Stomach (tissue), 9 donors: Measurements from ENCODE around the gene PGLYRP1. TPM values are rescaled to one million over a fixed set of nuclear protein-coding genes. Genes with fewer than 3 reads are reported as not detected.

Source experiments
- DNase-seq, 2 donors: peaks; one replicate each; pipeline versions ENCODE4 v3.0.0 to v3.0.0-alpha.2; 2013 to 2019
- H3K27ac ChIP-seq, 5 donors: fragments of 200-600 bp in 4 of 5; sonication (generic) in 4 of 5; one replicate each; pipeline ENCODE4 v1.5.1; 2013 to 2019; ENCODE audit warnings: mild to moderate bottlenecking in 1 of 5, moderate library complexity in 1 of 5
- H3K27me3 ChIP-seq, 3 donors: fragments of 200-600 bp; sonication (generic); one replicate each; pipeline ENCODE4 v1.5.1; 2017 to 2019; ENCODE audit warnings: mixed run types in 1 of 3
- H3K36me3 ChIP-seq, 4 donors: fragments of 200-600 bp; sonication (generic); 1 replicate in 3 of 4; 2 replicates in 1 of 4; pipeline ENCODE4 v1.5.1; 2016 to 2019
- H3K4me1 ChIP-seq, 4 donors: fragments of 200-600 bp; sonication (generic); one replicate each; pipeline ENCODE4 v1.5.1; 2016 to 2019
- H3K4me3 ChIP-seq, 4 donors: fragments of 200-600 bp; sonication (generic) in 3 of 4; one replicate each; pipeline ENCODE4 v1.5.1; 2016 to 2019; ENCODE audit warnings: mild to moderate bottlenecking in 1 of 4
- H3K9me3 ChIP-seq, 4 donors: fragments of 200-600 bp; sonication (generic); one replicate each; pipeline ENCODE4 v1.5.1; 2016 to 2019
- CTCF ChIP-seq, 7 experiments: fragments of 450-650 bp in 4 of 7; fragments of 200-600 bp in 3 of 7; sonication (generic) in 3 of 7; IDR thresholded peaks; one replicate each; pipeline ENCODE4 v1.5.1; 2016 to 2019; ENCODE audit warnings: antibody characterized with exemption in 7 of 7, control low read depth in 2 of 7, mild to moderate bottlenecking in 1 of 7
- EP300 ChIP-seq: sonication (generic); formaldehyde crosslinking; IDR thresholded peaks from one replicate; pipeline ENCODE4 v1.6.1; 2017; ENCODE audit warnings: antibody characterized with exemption
- POLR2A ChIP-seq, 4 donors: fragments of 450-650 bp; IDR thresholded peaks; one replicate each; pipeline ENCODE4 v1.6.1; 2016; ENCODE audit warnings: antibody characterized with exemption in 4 of 4, control low read depth in 2 of 4, mild to moderate bottlenecking in 1 of 4, moderate library complexity in 1 of 4
- POLR2AphosphoS5 ChIP-seq, 3 donors: sonication (generic); formaldehyde crosslinking; IDR thresholded peaks; one replicate each; pipeline ENCODE4 v1.6.1; 2016; ENCODE audit warnings: antibody characterized with exemption in 3 of 3
- WGBS, 5 donors: extraction: QIAGEN DNeasy Blood & Tissue Kit in 3 of 5; methylation state at CpG; one replicate each; pipeline versions ENCODE4 v1.1.5 to v1.1.7; 2013 to 2018; 5-methylcytosine and 5-hydroxymethylcytosine counted together
- intact Hi-C: fragments of 100-400 bp; cut with DNase I; formaldehyde crosslinking; loops from one replicate; pipeline ENCODE4 v1.15.1; 2023; ENCODE audit warnings: low total_unique reads
- polyA plus RNA-seq, 3 donors: library from polyadenylated mRNA; stranded (reverse); fragments of 200-250 nt; gene quantifications; one replicate each; pipeline ENCODE4 v1.2.3, GENCODE V29; 2013
- total RNA-seq, 5 donors: library from RNA; depleted of rRNA; stranded (reverse); fragments of >200 nt; gene quantifications; one replicate each; pipeline versions ENCODE4 v1.1.0 to v1.2.3, GENCODE V29; 2014 to 2016
- donor health status: healthy with polysubstance abuse.
- donor health status: Bipolar disorder and iron deficiency.
- donor health status: healthy.

The PGLYRP1 gene
- total and polyA plus RNA-seq, 8 donors: 0.56 to 3.5 TPM; not detected in 6

GRCh38 chr19:46006411-46006810, 16.4 kb downstream of the PGLYRP1 start:
- no peak for DNase-seq
- whole genome bisulfite sequencing, 5 donors: 94 to 96% (median 95%) methylated on average over 12 to 13 of the region's 13 CpGs
- Histone ChIP-seq H3K9me3 (no peaks in the 10 kb centered on the region), H3K4me3 (no peak overlapping the region), H3K27ac (no peak overlapping the region), H3K36me3 (peaks cover 0 to 65% (median 46%) of the 10 kb centered on the region in 4 donors), H3K27me3 (no peaks in the 10 kb centered on the region), H3K4me1 (peaks cover 0 to 7% (median 0%) of the 10 kb centered on the region in 4 donors)
- no peak for TF ChIP-seq EP300
- TF ChIP-seq POLR2AphosphoS5 (IDR thresholded peaks at IDR 0.05): no peak
- TF ChIP-seq CTCF (IDR thresholded peaks at IDR 0.05): no peak
- TF ChIP-seq POLR2A (IDR thresholded peaks at IDR 0.05): no peak
- intact Hi-C loops: loop anchor here (10.0 kb wide), 1 partner anchor 92 kb away; the partner anchor contains the start of gene NANOS2

GRCh38 chr19:46002678-46003275, 20.1 kb downstream of the PGLYRP1 start:
- H3K36me3 ChIP-seq: peaks cover 0 to 41% (median 36%) of the 10 kb centered on the region in 4 donors
- peaks cover 0 to 27% (median 0%) of the 10 kb centered on the region in 3 donors for H3K27me3 ChIP-seq
- TF ChIP-seq CTCF (IDR thresholded peaks at IDR 0.05): no peak
- TF ChIP-seq EP300: no peak
- TF ChIP-seq POLR2A (IDR thresholded peaks at IDR 0.05): no peak
- no peak for TF ChIP-seq POLR2AphosphoS5 (IDR thresholded peaks at IDR 0.05)
- no peaks in the 10 kb centered on the region for H3K9me3 ChIP-seq
- 92 to 98% (median 98%) methylated on average over 13 to 15 of the region's 15 CpGs for whole genome bisulfite sequencing, 5 donors
- peaks cover 11 to 27% (median 20%) of the 10 kb centered on the region in 4 donors for H3K4me1 ChIP-seq
- no peak for DNase-seq
- no peak overlapping the region for H3K27ac ChIP-seq
- no peak overlapping the region for H3K4me3 ChIP-seq
- intact Hi-C loops: loop anchor here (10.0 kb wide), 1 partner anchor 88 kb away; the partner anchor contains the start of gene NANOS2

- DNase-seq: peak; percentile 79 to 82
- H3K4me3 ChIP-seq: peak overlapping the region; percentile 16 to 37 (median 34)
- 3 to 5% (median 4%) methylated on average over 27 to 34 of the region's 34 CpGs for WGBS, 5 donors
- H3K9me3 ChIP-seq: no peaks in the 10 kb centered on the region
- peaks cover 0 to 22% (median 19%) of the 10 kb centered on the region in 4 donors for H3K36me3 ChIP-seq
- H3K27me3 ChIP-seq: peaks cover 0 to 27% (median 0%) of the 10 kb centered on the region in 3 donors
- no peak for TF ChIP-seq POLR2AphosphoS5 (IDR thresholded peaks at IDR 0.05)
- no peak for TF ChIP-seq POLR2A (IDR thresholded peaks at IDR 0.05)
- no peak for TF ChIP-seq CTCF (IDR thresholded peaks at IDR 0.05)
- no peak for TF ChIP-seq EP300
- H3K4me1 ChIP-seq: peaks cover 17 to 39% (median 32%) of the 10 kb centered on the region in 4 donors
- intact Hi-C loops: loop anchor here (10.0 kb wide), 1 partner anchor 86 kb away; the partner anchor contains the start of gene NANOS2
- no peak overlapping the region for H3K27ac ChIP-seq
These were observed 22.2 kb downstream of the PGLYRP1 start for GRCh38 chr19:46000491-46001246.

- TF ChIP-seq CTCF (IDR thresholded peaks at IDR 0.05): no peak
- TF ChIP-seq POLR2A (IDR thresholded peaks at IDR 0.05): no peak
- no peak for TF ChIP-seq POLR2AphosphoS5 (IDR thresholded peaks at IDR 0.05)
- TF ChIP-seq EP300: no peak
- 16 to 23% (median 17%) methylated on average over 14 of the region's 14 CpGs for WGBS, 5 donors
- no peak overlapping the region for H3K4me3 ChIP-seq
These were observed 23.2 kb downstream of the PGLYRP1 start for GRCh38 chr19:45999653-46000121.

More at GRCh38 chr19:45999653-46000121, 23.2 kb downstream of the PGLYRP1 start:
- Histone ChIP-seq H3K36me3 (peaks cover 0 to 22% (median 17%) of the 10 kb centered on the region in 4 donors), H3K4me1 (peaks cover 17 to 41% (median 34%) of the 10 kb centered on the region in 4 donors), H3K27ac (no peak overlapping the region), H3K27me3 (peaks cover 0 to 27% (median 0%) of the 10 kb centered on the region in 3 donors), H3K9me3 (no peaks in the 10 kb centered on the region)
- intact Hi-C loops: loop anchor here (10.0 kb wide), 1 partner anchor 85 kb away; the partner anchor contains the start of gene NANOS2
- peak in 1 of 2 donors; percentile 77 for DNase-seq
